Measurements from ENCODE around the gene KRTAP13-4.

GRCh38 chr21:30439975-30440374 is 10.0 kb downstream of the KRTAP13-4 start, which contains the start of gene KRTAP15-1:
- TF ChIP-seq GATA2 (IDR thresholded peaks at IDR 0.05; ENCODE audit: low read depth, low read length), result no peak
- TF ChIP-seq GATA3 (IDR thresholded peaks at IDR 0.05; ENCODE audit: low read depth, low read length), result no peak

All from SH-SY5Y (cell line).